CD4-positive, alpha-beta T cell (primary cell): ENCODE measurements around the gene CSAG3. TPM values are rescaled to one million over a fixed set of nuclear protein-coding genes. Genes with fewer than 3 reads are reported as not detected.
"Not testable (repeated sequence)": the region's sequence is repeated elsewhere in the genome, so short reads cannot be mapped to it uniquely, and the experiment has no call there.

Experiments
- ATAC-seq: fragments of 200-7000 bp; cut with Tn5 transposase; one replicate; pipeline ENCODE4 v1.10.0; 2022; ENCODE audit warnings: mild to moderate bottlenecking; ENCODE audit not compliant: poor library complexity
- CTCF ChIA-PET: fragments of 350-600 bp; sonication (Branson Sonifier 250); formaldehyde crosslinking; loops from one replicate; lab custom pipeline; 2021; ENCODE audit warnings: antibody characterized with exemption, inconsistent platforms; lab: Charles Lee
- POLR2A ChIA-PET: fragments of 350-600 bp; sonication (Branson Sonifier 250); formaldehyde crosslinking; loops from one replicate; lab custom pipeline; 2021; ENCODE audit warnings: antibody characterized with exemption, inconsistent platforms; lab: Charles Lee
- DNase-seq, 14 experiments: peaks; one replicate each; pipeline ENCODE4 v3.0.0-alpha.2; 2013 to 2020; ENCODE audit warnings: mixed read lengths in 2 of 14
- H3K27ac ChIP-seq, 2 donors: one replicate each; pipeline versions ENCODE4 v1.5.1 to v1.7.0; 2013; ENCODE audit warnings: low read length in 2 of 2, low read depth in 1 of 2, mild to moderate bottlenecking in 1 of 2
- H3K27me3 ChIP-seq, 2 experiments: 1 replicate in 1 of 2; 2 replicates in 1 of 2; pipeline versions ENCODE4 v1.6.1 to v1.7.0; 2013; ENCODE audit warnings: low read length in 2 of 2, control low read depth in 1 of 2, mild to moderate bottlenecking in 1 of 2, moderate library complexity in 1 of 2; ENCODE audit not compliant: insufficient read depth in 2 of 2, control insufficient read depth in 1 of 2
- H3K36me3 ChIP-seq: one replicate; pipeline ENCODE4 v1.6.1; 2013; ENCODE audit warnings: low read length, control low read depth; ENCODE audit not compliant: insufficient read depth
- H3K4me1 ChIP-seq: one replicate; pipeline ENCODE4 v1.6.1; 2013; ENCODE audit warnings: low read length, control low read depth; ENCODE audit not compliant: insufficient read depth
- H3K4me3 ChIP-seq: one replicate; pipeline ENCODE4 v1.5.1; 2013; ENCODE audit warnings: mild to moderate bottlenecking, low read length, moderate library complexity
- H3K9me3 ChIP-seq, 2 experiments: 1 replicate in 1 of 2; 2 replicates in 1 of 2; pipeline versions ENCODE4 v1.6.1 to v1.7.0; 2013; ENCODE audit warnings: low read length in 2 of 2, mild to moderate bottlenecking in 2 of 2, control low read depth in 1 of 2, moderate library complexity in 1 of 2; ENCODE audit not compliant: control insufficient read depth in 1 of 2, insufficient read depth in 1 of 2
- H3K27ac Mint-ChIP-seq: one replicate; pipeline ENCODE4 v1.8.0; 2020; ENCODE audit warnings: mixed read lengths
- H3K27me3 Mint-ChIP-seq: one replicate; pipeline ENCODE4 v1.8.0; 2021; ENCODE audit warnings: mixed read lengths
- H3K36me3 Mint-ChIP-seq: one replicate; pipeline ENCODE4 v1.8.0; 2021; ENCODE audit warnings: low read depth, mixed read lengths
- H3K4me1 Mint-ChIP-seq: one replicate; pipeline ENCODE4 v1.8.0; 2021; ENCODE audit warnings: low read depth, mixed read lengths
- H3K4me3 Mint-ChIP-seq: one replicate; pipeline ENCODE4 v1.8.0; 2020; ENCODE audit warnings: mild to moderate bottlenecking, mixed read lengths
- H3K9me3 Mint-ChIP-seq: one replicate; pipeline ENCODE4 v1.8.0; 2020; ENCODE audit warnings: mixed read lengths
- intact Hi-C, 2 experiments: fragments of 100-400 bp; cut with DNase I in 1 of 2; cut with micrococcal nuclease in 1 of 2; formaldehyde crosslinking; loops; one replicate each; pipeline versions ENCODE4 v1.15.1 to v1.9.0; 2023 to 2025; cut with DNase I, micrococcal nuclease
- total RNA-seq, 174 experiments: library from RNA in 2 of 174; stranded (reverse) in 2 of 174; gene quantifications; one replicate each; pipeline ENCODE4 v1.2.3 and lab custom pipeline; 2021 to 2026

Gene CSAG3
- total RNA-seq, 2 experiments from 2014 or later: not detected

GRCh38 chrX:152759544-152759943 is 526 bp downstream of the CSAG3 start:
- H3K27me3 Mint-ChIP-seq, H3K4me3 Mint-ChIP-seq, H3K4me3 ChIP-seq, H3K9me3 Mint-ChIP-seq, DNase-seq, CTCF ChIA-PET, H3K27ac Mint-ChIP-seq, H3K27ac ChIP-seq, H3K36me3 Mint-ChIP-seq, H3K27me3 ChIP-seq, POLR2A ChIA-PET, H3K4me1 ChIP-seq, H3K36me3 ChIP-seq, intact Hi-C loops, H3K4me1 Mint-ChIP-seq, ATAC-seq, H3K9me3 ChIP-seq: not testable (repeated sequence)

DNA sequence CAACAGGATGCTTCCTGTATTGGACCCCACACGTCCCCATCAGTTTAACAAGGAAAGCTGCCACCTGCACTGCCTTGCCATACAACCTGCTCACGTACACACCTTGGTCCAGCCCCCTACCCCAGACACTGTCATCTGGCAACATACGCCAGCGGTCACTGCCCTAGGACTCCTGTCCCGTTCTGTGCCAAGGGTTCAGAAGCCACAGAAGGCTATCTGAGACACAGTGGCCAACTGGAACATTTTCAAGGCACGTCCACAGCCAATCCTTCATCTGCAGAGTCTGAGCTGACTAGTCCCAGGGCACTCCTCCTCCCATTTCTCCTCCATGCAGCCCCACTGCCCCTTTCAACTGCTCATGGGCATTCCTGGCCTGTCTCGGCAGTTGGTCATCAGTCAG is 2.6 kb downstream of the CSAG3 start:
- POLR2A ChIA-PET, H3K4me3 Mint-ChIP-seq, CTCF ChIA-PET, H3K9me3 Mint-ChIP-seq, H3K36me3 Mint-ChIP-seq, H3K4me1 Mint-ChIP-seq, H3K9me3 ChIP-seq, H3K27ac ChIP-seq, ATAC-seq, H3K36me3 ChIP-seq, intact Hi-C loops, H3K27me3 Mint-ChIP-seq, H3K4me3 ChIP-seq, H3K4me1 ChIP-seq, H3K27me3 ChIP-seq, DNase-seq, H3K27ac Mint-ChIP-seq: not testable (repeated sequence)

- H3K36me3 Mint-ChIP-seq, CTCF ChIA-PET, H3K27ac Mint-ChIP-seq, H3K36me3 ChIP-seq, ATAC-seq, H3K4me1 ChIP-seq, POLR2A ChIA-PET, H3K9me3 ChIP-seq, H3K27me3 Mint-ChIP-seq, H3K27me3 ChIP-seq, H3K4me3 ChIP-seq, H3K27ac ChIP-seq, H3K4me3 Mint-ChIP-seq, intact Hi-C loops, H3K9me3 Mint-ChIP-seq, DNase-seq, H3K4me1 Mint-ChIP-seq: not testable (repeated sequence)
Observed at GRCh38 chrX:152766562-152766961, 7.5 kb downstream of the CSAG3 start.

GRCh38 chrX:152769549-152770289 is 10.7 kb downstream of the CSAG3 start, which contains the start of gene MAGEA6:
MAGEA6 (minus strand) TSS chrX:152769689; CDS start chrX:152767650, 2,039 bp downstream.
- CTCF ChIA-PET, POLR2A ChIA-PET, H3K36me3 ChIP-seq, ATAC-seq, H3K27me3 ChIP-seq, H3K27ac Mint-ChIP-seq, H3K27me3 Mint-ChIP-seq, H3K4me3 Mint-ChIP-seq, H3K4me1 ChIP-seq, H3K9me3 Mint-ChIP-seq, intact Hi-C loops, H3K9me3 ChIP-seq, H3K27ac ChIP-seq, H3K4me3 ChIP-seq, H3K36me3 Mint-ChIP-seq, DNase-seq, H3K4me1 Mint-ChIP-seq: not testable (repeated sequence)

DNA sequence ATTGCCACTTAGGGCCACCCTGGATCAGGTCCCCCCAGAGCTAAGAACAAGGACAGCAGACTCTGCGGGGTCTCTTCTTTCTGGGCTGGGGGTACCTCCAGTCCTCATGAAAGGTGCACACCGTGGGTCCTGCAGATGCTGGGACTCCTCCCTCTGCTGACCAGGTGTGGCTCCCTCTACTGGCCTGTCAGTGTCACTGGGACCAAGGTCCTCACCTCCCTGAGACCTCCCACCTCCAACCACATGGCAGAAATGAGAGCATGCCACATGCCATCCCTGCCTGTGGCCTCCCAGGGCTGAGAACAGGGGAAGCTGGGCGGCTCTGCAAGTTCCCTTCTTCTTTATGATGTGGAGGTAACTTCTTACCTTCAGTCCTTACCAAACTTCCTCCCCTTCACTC is 28.0 kb downstream of the CSAG3 start:
- DNase-seq, intact Hi-C loops, H3K27ac Mint-ChIP-seq, H3K4me3 ChIP-seq, H3K27me3 ChIP-seq, POLR2A ChIA-PET, H3K27me3 Mint-ChIP-seq, H3K4me1 ChIP-seq, H3K27ac ChIP-seq, H3K36me3 ChIP-seq, H3K9me3 Mint-ChIP-seq, H3K9me3 ChIP-seq, CTCF ChIA-PET, H3K4me3 Mint-ChIP-seq, H3K36me3 Mint-ChIP-seq, ATAC-seq, H3K4me1 Mint-ChIP-seq: not testable (repeated sequence)
